Measurements from ENCODE around the gene VAPA. TPM values are rescaled to one million over a fixed set of nuclear protein-coding genes. Genes with fewer than 3 reads are reported as not detected.
A peak's percentile ranks its signal among the peaks of the same experiment; 100 is the strongest.

Gene VAPA
- total RNA-seq, 1 donor from 2014 or later = 210 TPM

- Histone ChIP-seq H3K4me1 (no peaks in the 10 kb centered on the region), H3K9me3 (no peaks in the 10 kb centered on the region), H3K27me3 (no peaks in the 10 kb centered on the region), H3K4me3 (no peak overlapping the region), H3K27ac (no peak overlapping the region), H3K36me3 (no peaks in the 10 kb centered on the region)
- TF ChIP-seq POLR2A (IDR thresholded peaks at IDR 0.05) = no peak
- TF ChIP-seq CTCF (IDR thresholded peaks at IDR 0.05) = no peak
- TF ChIP-seq POLR2AphosphoS5 (IDR thresholded peaks at IDR 0.05; ENCODE audit: insufficient read depth in 1 of 2, low read depth in 1 of 2) = no peak
- no peak for DNase-seq (ENCODE audit: extremely low spot score in 2 of 2)
- intact Hi-C loops (cut with DNase I) = no loop called here
Observed at GRCh38 chr18:9965711-9966624, 52.2 kb downstream of the VAPA start.

- no peak for TF ChIP-seq POLR2A (IDR thresholded peaks at IDR 0.05)
- no peak for TF ChIP-seq POLR2AphosphoS5 (IDR thresholded peaks at IDR 0.05; ENCODE audit: insufficient read depth in 1 of 2, low read depth in 1 of 2)
- no peak for TF ChIP-seq CTCF (IDR thresholded peaks at IDR 0.05)
- Histone ChIP-seq H3K36me3 (no peaks in the 10 kb centered on the region), H3K4me3 (no peak overlapping the region), H3K27ac (no peak overlapping the region), H3K9me3 (no peaks in the 10 kb centered on the region), H3K4me1 (peaks cover 3% of the 10 kb centered on the region), H3K27me3 (no peaks in the 10 kb centered on the region)
- DNase-seq (ENCODE audit: extremely low spot score in 2 of 2) = no peak
- intact Hi-C loops (cut with DNase I) = no loop called here
Observed at GRCh38 chr18:9968081-9968848, 54.4 kb downstream of the VAPA start.

- no peaks in the 10 kb centered on the region for H3K9me3 ChIP-seq
- H3K27ac ChIP-seq = no peak overlapping the region
- TF ChIP-seq CTCF (IDR thresholded peaks at IDR 0.05) = no peak
- no peak for TF ChIP-seq POLR2A (IDR thresholded peaks at IDR 0.05)
- TF ChIP-seq POLR2AphosphoS5 (IDR thresholded peaks at IDR 0.05; ENCODE audit: insufficient read depth in 1 of 2, low read depth in 1 of 2) = no peak
- H3K27me3 ChIP-seq = no peaks in the 10 kb centered on the region
- peaks cover 10% of the 10 kb centered on the region for H3K4me1 ChIP-seq
- intact Hi-C loops (cut with DNase I) = no loop called here
- no peak overlapping the region for H3K4me3 ChIP-seq
- no peaks in the 10 kb centered on the region for H3K36me3 ChIP-seq
- no peak for DNase-seq (ENCODE audit: extremely low spot score in 2 of 2)
Observed at GRCh38 chr18:9969247-9969646, 55.4 kb downstream of the VAPA start.

- H3K9me3 ChIP-seq = peaks cover 5% of the 10 kb centered on the region
- no peak overlapping the region for H3K27ac ChIP-seq
- H3K4me3 ChIP-seq = no peak overlapping the region
- peak; percentile 78 to 88 (median 80) for TF ChIP-seq CTCF (IDR thresholded peaks at IDR 0.05)
- TF ChIP-seq POLR2AphosphoS5 (IDR thresholded peaks at IDR 0.05; ENCODE audit: insufficient read depth in 1 of 2, low read depth in 1 of 2) = peak in 1 of 2 donors; percentile 43
- no peak for TF ChIP-seq POLR2A (IDR thresholded peaks at IDR 0.05)
- DNase-seq (ENCODE audit: extremely low spot score in 2 of 2) = no peak
- H3K27me3 ChIP-seq = no peaks in the 10 kb centered on the region
- peaks cover 10% of the 10 kb centered on the region for H3K4me1 ChIP-seq
- intact Hi-C loops (cut with DNase I) = loop anchor here (5.0 kb wide), 1 partner anchor 546 kb away; no protein-coding TSS in a partner anchor
- no peaks in the 10 kb centered on the region for H3K36me3 ChIP-seq
Observed at GRCh38 chr18:9971313-9971920, 57.6 kb downstream of the VAPA start.

Measured in vagina (tissue), 2 donors.